ENCODE results near the gene CERS6. TPM values are rescaled to one million over a fixed set of nuclear protein-coding genes. Genes with fewer than 3 reads are reported as not detected.

CERS6 gene
- total RNA-seq, 1 donor from 2014 or later: 17.7 TPM

DNA sequence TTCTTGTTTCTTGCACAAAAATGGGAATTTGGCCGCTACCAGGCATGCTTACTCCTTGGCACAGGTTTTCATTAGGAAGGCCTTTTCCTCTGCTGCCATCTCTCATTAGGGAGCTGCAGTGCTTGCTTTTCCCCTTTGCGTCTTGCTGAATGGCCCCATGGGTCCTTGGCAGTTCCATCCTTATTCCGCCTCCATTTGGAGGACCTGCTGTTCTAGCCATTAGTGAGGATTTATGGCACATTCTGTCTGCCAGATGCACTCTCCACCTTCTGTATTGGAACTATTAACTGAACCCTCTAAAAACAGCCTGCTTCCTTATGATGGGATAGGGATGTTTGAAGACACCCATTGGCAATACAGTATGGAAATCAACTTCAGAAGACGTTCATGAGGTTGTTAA is 242.9 kb downstream of the CERS6 start:
- Histone ChIP-seq H3K4me3 (ENCODE audit: low read depth, low read length) (no peak overlapping the region), H3K36me3 (ENCODE audit: control insufficient read depth, insufficient read depth, low read length) (no peaks in the 10 kb centered on the region), H3K27me3 (ENCODE audit: control insufficient read depth, insufficient read depth, low read length) (no peaks in the 10 kb centered on the region)
- no peak for DNase-seq (ENCODE audit: low read depth)
- TF ChIP-seq, protein P1, sequence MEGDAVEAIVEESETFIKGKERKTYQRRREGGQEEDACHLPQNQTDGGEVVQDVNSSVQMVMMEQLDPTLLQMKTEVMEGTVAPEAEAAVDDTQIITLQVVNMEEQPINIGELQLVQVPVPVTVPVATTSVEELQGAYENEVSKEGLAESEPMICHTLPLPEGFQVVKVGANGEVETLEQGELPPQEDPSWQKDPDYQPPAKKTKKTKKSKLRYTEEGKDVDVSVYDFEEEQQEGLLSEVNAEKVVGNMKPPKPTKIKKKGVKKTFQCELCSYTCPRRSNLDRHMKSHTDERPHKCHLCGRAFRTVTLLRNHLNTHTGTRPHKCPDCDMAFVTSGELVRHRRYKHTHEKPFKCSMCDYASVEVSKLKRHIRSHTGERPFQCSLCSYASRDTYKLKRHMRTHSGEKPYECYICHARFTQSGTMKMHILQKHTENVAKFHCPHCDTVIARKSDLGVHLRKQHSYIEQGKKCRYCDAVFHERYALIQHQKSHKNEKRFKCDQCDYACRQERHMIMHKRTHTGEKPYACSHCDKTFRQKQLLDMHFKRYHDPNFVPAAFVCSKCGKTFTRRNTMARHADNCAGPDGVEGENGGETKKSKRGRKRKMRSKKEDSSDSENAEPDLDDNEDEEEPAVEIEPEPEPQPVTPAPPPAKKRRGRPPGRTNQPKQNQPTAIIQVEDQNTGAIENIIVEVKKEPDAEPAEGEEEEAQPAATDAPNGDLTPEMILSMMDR (IDR thresholded peaks at IDR 0.05; ENCODE audit: insufficient read depth, low read length, poor library complexity, severe bottlenecking): no peak

GRCh38 chr2:168699844-168700417 is 243.9 kb downstream of the CERS6 start:
- no peak overlapping the region for H3K4me3 ChIP-seq (ENCODE audit: low read depth, low read length)
- H3K36me3 ChIP-seq (ENCODE audit: control insufficient read depth, insufficient read depth, low read length): no peaks in the 10 kb centered on the region
- no peak for DNase-seq (ENCODE audit: low read depth)
- no peaks in the 10 kb centered on the region for H3K27me3 ChIP-seq (ENCODE audit: control insufficient read depth, insufficient read depth, low read length)
- TF ChIP-seq, protein P1 (IDR thresholded peaks at IDR 0.05; ENCODE audit: insufficient read depth, low read length, poor library complexity, severe bottlenecking): no peak

DNA sequence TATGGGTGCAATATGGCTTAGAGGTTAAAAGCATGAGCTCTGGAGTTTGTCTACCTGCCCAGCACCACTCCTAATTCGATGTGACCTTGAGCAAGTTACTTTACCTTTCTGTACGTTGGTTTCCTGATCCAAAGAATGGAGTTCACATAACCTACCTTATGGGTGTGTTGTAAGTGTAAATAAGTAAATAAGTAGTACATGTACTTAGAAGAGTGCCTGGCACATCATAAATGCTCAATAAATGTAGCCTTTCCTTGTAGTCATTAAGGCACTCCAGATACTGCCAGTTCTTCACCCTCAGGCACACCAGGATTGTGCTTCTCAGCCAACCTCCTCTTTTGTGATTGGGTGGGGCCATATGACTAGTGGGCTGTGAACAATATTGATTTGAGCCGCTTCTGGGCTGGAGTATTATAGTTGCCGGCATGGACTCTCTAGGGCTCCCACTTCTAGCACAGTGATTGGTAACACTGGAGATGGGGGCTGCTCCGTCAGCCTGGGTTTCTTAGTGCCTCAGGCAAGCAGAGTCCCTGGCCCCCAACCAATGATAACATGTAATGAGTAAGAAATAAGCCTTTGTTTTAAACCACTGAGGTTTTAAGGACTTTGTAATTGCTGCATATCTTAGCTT is 244.7 kb downstream of the CERS6 start:
- H3K4me3 ChIP-seq (ENCODE audit: low read depth, low read length): no peak overlapping the region
- no peaks in the 10 kb centered on the region for H3K36me3 ChIP-seq (ENCODE audit: control insufficient read depth, insufficient read depth, low read length)
- no peak for DNase-seq (ENCODE audit: low read depth)
- TF ChIP-seq, protein P1 (IDR thresholded peaks at IDR 0.05; ENCODE audit: insufficient read depth, low read length, poor library complexity, severe bottlenecking): no peak
- no peaks in the 10 kb centered on the region for H3K27me3 ChIP-seq (ENCODE audit: control insufficient read depth, insufficient read depth, low read length)

- no peaks in the 10 kb centered on the region for H3K36me3 ChIP-seq (ENCODE audit: control insufficient read depth, insufficient read depth, low read length)
- H3K4me3 ChIP-seq (ENCODE audit: low read depth, low read length): no peak overlapping the region
- no peaks in the 10 kb centered on the region for H3K27me3 ChIP-seq (ENCODE audit: control insufficient read depth, insufficient read depth, low read length)
- no peak for DNase-seq (ENCODE audit: low read depth)
- TF ChIP-seq, protein P1 (IDR thresholded peaks at IDR 0.05; ENCODE audit: insufficient read depth, low read length, poor library complexity, severe bottlenecking): no peak
These were observed 246.5 kb downstream of the CERS6 start for GRCh38 chr2:168702579-168702978.

GRCh38 chr2:168703926-168704325 is 247.9 kb downstream of the CERS6 start:
- H3K4me3 ChIP-seq (ENCODE audit: low read depth, low read length): no peak overlapping the region
- TF ChIP-seq, protein P1 (IDR thresholded peaks at IDR 0.05; ENCODE audit: insufficient read depth, low read length, poor library complexity, severe bottlenecking): no peak
- H3K36me3 ChIP-seq (ENCODE audit: control insufficient read depth, insufficient read depth, low read length): no peaks in the 10 kb centered on the region
- no peaks in the 10 kb centered on the region for H3K27me3 ChIP-seq (ENCODE audit: control insufficient read depth, insufficient read depth, low read length)
- DNase-seq (ENCODE audit: low read depth): no peak
